Osteocyte (in vitro differentiated cells): ENCODE measurements around the gene AATK. TPM values are rescaled to one million over a fixed set of nuclear protein-coding genes. Genes with fewer than 3 reads are reported as not detected.

Experiments
- DNase-seq: peaks from one replicate; pipeline ENCODE4 v3.0.0; 2021; ENCODE audit warnings: mixed read lengths; ENCODE audit not compliant: unreplicated experiment; ENCODE audit errors: extremely low spot score
- H3K27ac Mint-ChIP-seq: one replicate; pipeline ENCODE4 v1.8.0; 2021; ENCODE audit warnings: mild to moderate bottlenecking, mixed read lengths; ENCODE audit not compliant: unreplicated experiment
- H3K27me3 Mint-ChIP-seq: one replicate; pipeline ENCODE4 v1.8.0; 2021; ENCODE audit warnings: mixed read lengths; ENCODE audit not compliant: unreplicated experiment
- H3K36me3 Mint-ChIP-seq: one replicate; pipeline ENCODE4 v1.8.0; 2021; ENCODE audit warnings: mixed read lengths; ENCODE audit not compliant: unreplicated experiment
- H3K4me1 Mint-ChIP-seq: one replicate; pipeline ENCODE4 v1.8.0; 2021; ENCODE audit warnings: mixed read lengths; ENCODE audit not compliant: unreplicated experiment
- H3K4me3 Mint-ChIP-seq: one replicate; pipeline ENCODE4 v1.8.0; 2021; ENCODE audit warnings: mild to moderate bottlenecking, moderate library complexity, mixed read lengths; ENCODE audit not compliant: unreplicated experiment
- H3K9me3 Mint-ChIP-seq: one replicate; pipeline ENCODE4 v1.8.0; 2021; ENCODE audit warnings: mixed read lengths; ENCODE audit not compliant: unreplicated experiment
- CTCF ChIP-seq: fragments of 200-600 bp; sonication (generic); IDR thresholded peaks from 2 replicates; pipeline ENCODE4 v1.5.0; 2021; ENCODE audit warnings: antibody characterized with exemption, mild to moderate bottlenecking, moderate library complexity
- total RNA-seq: library from RNA; stranded (reverse); gene quantifications from 2 replicates; pipeline ENCODE4 v1.2.1, GENCODE V29; 2021

AATK gene
- total RNA-seq, 1 donor from 2014 or later: not detected

DNA sequence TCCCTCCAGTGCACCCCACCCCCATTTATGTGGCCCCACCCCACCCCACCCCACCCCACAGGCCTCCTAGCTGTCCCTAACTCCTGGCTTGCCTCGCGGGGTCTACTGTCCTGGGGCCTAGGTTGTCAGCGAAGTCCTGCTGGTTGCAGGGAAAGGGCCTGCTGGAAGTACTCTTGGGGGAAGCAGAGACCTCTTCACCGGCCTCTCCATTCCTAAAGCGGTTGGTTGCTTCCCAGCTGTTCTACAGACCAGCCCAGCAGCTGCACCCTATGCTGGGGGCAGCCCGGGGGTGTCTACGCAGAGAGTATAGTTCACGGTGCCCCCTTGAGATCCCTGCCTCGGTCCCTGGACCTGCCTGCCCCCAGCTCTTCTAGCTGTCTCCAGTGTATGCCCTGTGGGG lies 74.9 kb downstream of the AATK start:
- DNase-seq: no peak
- H3K27me3 Mint-ChIP-seq: no peaks in the 10 kb centered on the region
- H3K4me3 Mint-ChIP-seq: no peak overlapping the region
- peaks cover 43% of the 10 kb centered on the region for H3K4me1 Mint-ChIP-seq
- H3K27ac Mint-ChIP-seq: no peak overlapping the region
- H3K9me3 Mint-ChIP-seq: no peaks in the 10 kb centered on the region
- no peak for TF ChIP-seq CTCF
- peaks cover 6% of the 10 kb centered on the region for H3K36me3 Mint-ChIP-seq

- Mint-ChIP-seq H3K27ac (no peak overlapping the region), H3K9me3 (no peaks in the 10 kb centered on the region), H3K4me3 (no peak overlapping the region), H3K4me1 (peaks cover 37% of the 10 kb centered on the region), H3K27me3 (no peaks in the 10 kb centered on the region), H3K36me3 (peaks cover 6% of the 10 kb centered on the region)
- TF ChIP-seq CTCF: no peak
- no peak for DNase-seq
Measured at GRCh38 chr17:81090361-81091136, 75.5 kb downstream of the AATK start.

- no peak for DNase-seq
- TF ChIP-seq CTCF: no peak
- no peaks in the 10 kb centered on the region for H3K9me3 Mint-ChIP-seq
- H3K27ac Mint-ChIP-seq: no peak overlapping the region
- H3K27me3 Mint-ChIP-seq: no peaks in the 10 kb centered on the region
- peaks cover 9% of the 10 kb centered on the region for H3K4me1 Mint-ChIP-seq
- H3K36me3 Mint-ChIP-seq: peaks cover 6% of the 10 kb centered on the region
- no peak overlapping the region for H3K4me3 Mint-ChIP-seq
Measured at GRCh38 chr17:81086789-81087551, 79.1 kb downstream of the AATK start.

DNA sequence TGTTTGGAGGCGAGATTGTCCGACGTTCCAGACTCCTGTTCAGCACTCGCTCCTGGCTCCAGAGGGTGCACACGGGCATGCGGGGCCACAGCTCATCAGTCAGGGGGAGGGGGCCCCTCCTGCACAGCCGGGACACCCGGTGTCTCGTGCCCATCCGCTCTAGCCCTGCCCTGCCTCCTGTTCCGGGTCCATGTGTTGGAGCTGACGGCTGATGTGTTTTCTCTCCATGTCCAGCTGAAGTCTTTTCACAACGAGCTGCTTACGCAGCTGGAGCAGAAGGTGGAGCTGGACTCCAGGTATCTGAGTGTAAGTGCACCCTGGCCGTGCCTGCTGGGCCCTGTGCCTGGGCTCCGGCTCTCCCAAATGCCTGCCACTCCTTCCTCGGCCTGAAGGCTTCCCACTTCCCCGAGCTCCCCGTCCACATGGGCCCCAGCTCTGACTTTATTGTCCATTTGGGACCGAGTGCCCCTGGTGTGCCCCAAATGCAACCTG lies 80.6 kb downstream of the AATK start:
- H3K4me1 Mint-ChIP-seq: peaks cover 10% of the 10 kb centered on the region
- no peak overlapping the region for H3K27ac Mint-ChIP-seq
- peaks cover 6% of the 10 kb centered on the region for H3K36me3 Mint-ChIP-seq
- no peak for DNase-seq
- no peak overlapping the region for H3K4me3 Mint-ChIP-seq
- no peak for TF ChIP-seq CTCF
- H3K9me3 Mint-ChIP-seq: no peaks in the 10 kb centered on the region
- no peaks in the 10 kb centered on the region for H3K27me3 Mint-ChIP-seq
